Measurements from ENCODE around the gene CADPS. TPM values are rescaled to one million over a fixed set of nuclear protein-coding genes. Genes with fewer than 3 reads are reported as not detected.

The CADPS gene
- total and polyA plus RNA-seq, 8 donors = 0.50 to 2.9 (median 2.2) TPM

DNA sequence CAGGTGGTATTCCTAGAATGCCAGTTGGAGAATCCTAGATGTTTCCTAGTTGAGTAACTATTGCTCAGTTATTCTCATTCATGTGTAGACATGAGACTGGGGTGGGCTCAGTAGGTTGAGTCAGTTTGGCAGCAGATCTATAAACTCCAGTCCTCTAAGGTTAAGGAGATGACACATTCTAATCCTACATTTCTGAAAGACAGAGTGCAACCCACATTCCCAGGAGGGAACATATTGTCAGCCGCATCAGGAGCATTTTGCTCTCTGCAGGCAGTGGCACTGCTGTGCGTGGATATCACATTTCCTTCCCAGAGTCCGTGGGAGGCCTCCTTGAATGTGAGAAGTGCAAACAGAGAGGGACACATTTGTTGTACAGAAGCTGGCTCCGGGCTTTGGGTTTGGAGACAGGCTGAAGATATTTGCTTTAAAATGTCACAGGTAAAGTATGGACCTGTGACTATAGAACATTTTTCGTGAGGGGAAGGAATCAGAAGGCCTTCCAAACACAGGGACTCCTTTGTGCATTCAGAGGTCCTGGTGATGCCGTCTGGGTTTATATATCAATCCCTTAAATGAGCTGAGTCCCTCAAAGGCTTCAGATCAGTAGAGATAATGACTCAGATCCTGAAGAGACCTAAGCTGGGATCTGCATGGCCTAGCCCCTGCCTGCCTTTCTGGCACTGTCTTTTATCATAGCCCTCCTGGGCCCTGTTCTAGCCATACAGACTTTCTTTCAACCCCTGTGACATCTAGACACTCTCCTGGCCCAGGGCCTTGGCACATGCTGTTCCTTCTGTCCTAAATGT, 156.5 kb downstream of the CADPS start:
- intact Hi-C loops (cut with DNase I) = no loop called here
- Histone ChIP-seq H3K9me3 (no peaks in the 10 kb centered on the region), H3K27me3 (no peaks in the 10 kb centered on the region), H3K4me3 (no peak overlapping the region), H3K36me3 (no peaks in the 10 kb centered on the region), H3K4me1 (no peaks in the 10 kb centered on the region), H3K27ac (no peak overlapping the region)
- no peak for DNase-seq
- TF ChIP-seq, protein P1, sequence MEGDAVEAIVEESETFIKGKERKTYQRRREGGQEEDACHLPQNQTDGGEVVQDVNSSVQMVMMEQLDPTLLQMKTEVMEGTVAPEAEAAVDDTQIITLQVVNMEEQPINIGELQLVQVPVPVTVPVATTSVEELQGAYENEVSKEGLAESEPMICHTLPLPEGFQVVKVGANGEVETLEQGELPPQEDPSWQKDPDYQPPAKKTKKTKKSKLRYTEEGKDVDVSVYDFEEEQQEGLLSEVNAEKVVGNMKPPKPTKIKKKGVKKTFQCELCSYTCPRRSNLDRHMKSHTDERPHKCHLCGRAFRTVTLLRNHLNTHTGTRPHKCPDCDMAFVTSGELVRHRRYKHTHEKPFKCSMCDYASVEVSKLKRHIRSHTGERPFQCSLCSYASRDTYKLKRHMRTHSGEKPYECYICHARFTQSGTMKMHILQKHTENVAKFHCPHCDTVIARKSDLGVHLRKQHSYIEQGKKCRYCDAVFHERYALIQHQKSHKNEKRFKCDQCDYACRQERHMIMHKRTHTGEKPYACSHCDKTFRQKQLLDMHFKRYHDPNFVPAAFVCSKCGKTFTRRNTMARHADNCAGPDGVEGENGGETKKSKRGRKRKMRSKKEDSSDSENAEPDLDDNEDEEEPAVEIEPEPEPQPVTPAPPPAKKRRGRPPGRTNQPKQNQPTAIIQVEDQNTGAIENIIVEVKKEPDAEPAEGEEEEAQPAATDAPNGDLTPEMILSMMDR (IDR thresholded peaks at IDR 0.05) = no peak
- no peak for ATAC-seq

DNA sequence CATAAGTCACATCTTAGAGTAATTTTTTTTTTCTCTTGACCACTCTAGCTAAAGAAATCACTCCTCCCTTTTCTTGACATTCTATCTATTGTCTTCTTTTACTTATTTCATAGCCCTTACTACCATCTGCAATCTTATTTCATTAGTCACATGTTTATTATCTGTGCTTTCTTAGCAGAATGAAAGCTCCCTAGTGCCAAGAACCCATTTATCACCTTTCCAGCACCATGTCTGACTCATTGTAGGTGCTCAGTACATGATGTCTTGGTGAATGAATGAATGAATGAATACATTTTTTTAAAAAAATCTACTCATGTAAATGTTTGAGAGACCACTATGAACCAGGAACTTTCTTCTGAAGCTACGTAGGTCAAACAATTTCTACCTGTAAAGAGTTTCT, 157.2 kb downstream of the CADPS start:
- TF ChIP-seq, protein P1 (IDR thresholded peaks at IDR 0.05) = no peak
- H3K27ac ChIP-seq = no peak overlapping the region
- ATAC-seq = no peak

DNA sequence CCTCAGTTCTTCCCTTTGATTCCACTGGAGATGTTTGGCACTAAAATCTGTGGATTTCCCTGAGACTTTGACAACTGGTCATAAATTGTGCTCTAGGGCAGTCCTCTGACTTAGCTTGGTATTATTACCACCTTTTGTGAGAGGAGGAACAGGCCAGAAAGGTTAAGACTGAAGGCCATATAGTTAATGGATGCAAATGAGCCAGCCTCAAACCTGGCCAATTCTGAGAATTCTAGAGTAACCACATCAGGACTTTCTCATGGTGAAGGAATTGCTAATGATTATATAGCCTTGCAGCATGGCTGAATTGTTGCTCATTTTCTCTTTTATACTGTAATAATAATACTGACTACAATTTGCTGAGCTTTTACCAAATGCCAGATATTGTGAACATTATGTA, 162.5 kb downstream of the CADPS start:
- no peak overlapping the region for H3K27ac ChIP-seq
- no peaks in the 10 kb centered on the region for H3K27me3 ChIP-seq
- TF ChIP-seq, protein P1 (IDR thresholded peaks at IDR 0.05) = no peak
- H3K36me3 ChIP-seq = no peaks in the 10 kb centered on the region
- no peaks in the 10 kb centered on the region for H3K9me3 ChIP-seq
- no peaks in the 10 kb centered on the region for H3K4me1 ChIP-seq
- ATAC-seq = no peak
- H3K4me3 ChIP-seq = no peak overlapping the region
- intact Hi-C loops (cut with DNase I) = no loop called here
- no peak for DNase-seq

More for the DNA sequence above, 157.2 kb downstream of the CADPS start:
- Histone ChIP-seq H3K4me3 (no peak overlapping the region), H3K36me3 (no peaks in the 10 kb centered on the region), H3K9me3 (no peaks in the 10 kb centered on the region), H3K27me3 (no peaks in the 10 kb centered on the region), H3K4me1 (no peaks in the 10 kb centered on the region)
- intact Hi-C loops (cut with DNase I) = no loop called here
- DNase-seq = no peak

DNA sequence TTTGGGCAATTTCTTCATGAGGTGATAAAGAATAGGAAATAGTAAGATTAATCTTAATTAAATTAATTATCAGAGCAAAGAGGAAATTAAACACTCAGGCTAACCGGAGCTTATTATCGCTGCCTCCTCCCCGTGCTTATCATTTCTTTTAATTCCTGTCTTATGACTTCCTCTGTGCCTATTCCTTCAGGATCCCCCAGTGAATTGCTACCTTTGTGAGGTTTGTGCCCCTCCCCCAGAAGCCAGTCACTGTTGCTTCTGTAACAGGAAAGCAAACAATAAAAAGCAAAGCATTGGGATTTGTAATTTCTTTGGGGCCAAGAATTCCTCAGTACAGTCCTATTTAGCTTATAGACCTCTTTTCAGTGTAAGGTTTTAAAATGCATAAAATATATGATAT, 164.5 kb downstream of the CADPS start:
- TF ChIP-seq, protein P1 (IDR thresholded peaks at IDR 0.05) = no peak
- Histone ChIP-seq H3K27ac (no peak overlapping the region), H3K4me3 (no peak overlapping the region), H3K27me3 (no peaks in the 10 kb centered on the region), H3K9me3 (no peaks in the 10 kb centered on the region), H3K4me1 (no peaks in the 10 kb centered on the region), H3K36me3 (no peaks in the 10 kb centered on the region)
- DNase-seq = no peak
- intact Hi-C loops (cut with DNase I) = no loop called here
- no peak for ATAC-seq

DNA sequence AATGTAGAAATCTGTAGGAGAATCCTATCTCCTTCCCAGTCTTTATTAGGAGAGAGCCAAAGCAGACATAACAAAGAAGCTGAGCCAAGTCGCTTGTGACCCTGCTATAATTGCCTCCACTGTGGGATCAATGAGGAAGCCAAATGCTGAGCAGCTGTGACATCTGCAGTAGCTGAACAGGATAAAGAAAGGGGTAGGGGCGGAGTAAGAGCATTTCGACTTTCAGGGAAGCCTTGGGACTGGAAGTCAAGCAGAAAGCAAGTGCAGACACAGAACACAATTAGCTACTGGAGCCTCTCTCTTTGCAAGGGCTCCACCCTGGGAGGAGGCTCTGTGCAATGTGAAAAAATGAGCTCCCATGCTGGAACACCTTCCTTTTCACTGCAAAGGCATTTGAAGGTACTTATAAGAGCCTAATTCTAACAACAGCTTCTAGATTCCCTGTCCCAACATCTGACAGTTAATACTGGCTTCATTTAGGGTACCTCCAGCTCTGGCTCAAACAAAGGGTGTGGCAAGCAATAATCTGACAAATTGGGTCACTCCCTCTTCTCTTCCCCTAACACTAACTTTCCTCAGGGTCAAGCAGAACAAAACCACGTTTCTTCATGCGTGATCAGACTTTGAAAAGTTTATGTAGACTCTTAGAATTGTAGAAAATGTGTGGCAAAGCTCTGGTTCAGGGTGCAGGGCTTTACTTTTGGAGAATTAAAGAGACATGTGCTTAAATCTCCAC, 166.4 kb downstream of the CADPS start:
- H3K4me3 ChIP-seq = no peak overlapping the region
- no peak overlapping the region for H3K27ac ChIP-seq
- no peaks in the 10 kb centered on the region for H3K4me1 ChIP-seq
- H3K27me3 ChIP-seq = no peaks in the 10 kb centered on the region
- no peaks in the 10 kb centered on the region for H3K36me3 ChIP-seq
- TF ChIP-seq, protein P1 (IDR thresholded peaks at IDR 0.05) = no peak
- peak in 2 of 4 donors; percentile 24 to 61 for DNase-seq
- intact Hi-C loops (cut with DNase I) = no loop called here
- no peak for ATAC-seq
- no peaks in the 10 kb centered on the region for H3K9me3 ChIP-seq

Data from left lung (tissue), 10 donors.